Tongue (tissue), 3 donors: ENCODE results near the gene ARSK. TPM values are rescaled to one million over a fixed set of nuclear protein-coding genes. Genes with fewer than 3 reads are reported as not detected.

Experiments used
- DNase-seq: peaks from one replicate; pipeline ENCODE4 v3.0.0-alpha.2; 2015
- small RNA-seq: library from RNA; depleted of rRNA; stranded (forward); fragments of <200 nt; gene quantifications from one replicate; pipeline ENCODE3, GENCODE V24; 2014; ENCODE audit warnings: low replicate concordance
- total RNA-seq: library from RNA; depleted of rRNA; stranded (reverse); fragments of >200 nt; gene quantifications from one replicate; pipeline ENCODE4 v1.2.3, GENCODE V29; 2014

ARSK gene
- total RNA-seq, 1 donor from 2014 or later, result 11.0 TPM

GRCh38 chr5:95649274-95649673, 94.4 kb downstream of the ARSK start:
- no peak for DNase-seq

GRCh38 chr5:95649842-95650620, 95.1 kb downstream of the ARSK start:
- DNase-seq, result no peak

DNA sequence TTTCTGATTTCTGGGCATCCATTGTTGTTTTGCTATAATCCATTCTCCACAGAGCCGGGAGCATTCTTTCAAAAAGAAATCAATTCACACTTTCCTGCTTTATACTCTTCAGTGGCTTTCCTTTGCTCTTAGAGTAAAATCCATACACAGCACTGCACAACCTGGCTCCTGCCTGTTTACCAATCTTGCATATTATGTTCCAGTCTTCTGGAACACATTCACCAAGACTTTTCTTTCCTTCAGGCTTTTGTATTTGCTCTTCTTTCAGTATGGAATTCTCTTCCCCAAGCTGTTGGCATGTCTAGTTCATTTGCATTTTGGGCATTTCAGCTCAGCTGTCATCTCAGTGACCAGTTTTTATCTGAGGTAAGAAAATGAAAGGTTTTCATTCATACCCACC, 97.9 kb downstream of the ARSK start:
- no peak for DNase-seq

DNA sequence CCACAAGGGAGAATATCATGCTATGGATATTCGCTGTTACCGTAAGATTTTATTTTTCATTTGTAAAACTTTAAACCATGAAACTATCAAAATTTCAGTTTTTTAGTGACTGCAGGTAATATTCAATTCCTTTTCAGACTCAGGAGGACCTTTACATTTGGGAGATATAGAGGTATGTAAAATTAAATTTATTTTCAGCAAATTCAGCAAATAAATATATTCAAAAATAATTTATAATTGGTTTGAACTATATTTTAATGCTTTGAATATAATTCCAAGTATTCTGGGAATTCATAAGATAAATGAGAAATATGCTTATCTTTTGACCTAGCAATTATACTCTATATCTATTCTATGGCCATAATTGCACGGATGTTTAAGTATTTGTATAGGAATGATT, 99.3 kb downstream of the ARSK start:
- DNase-seq, result no peak

Small RNA genes lying within 50 kb of the gene (small RNA-seq; reads per million reads assigned to genes)
- gene RNU6-308P, result not detected

Other genes starting within 250 kb of the ARSK start
- not detected for gene FAM81B, start 163.7 kb upstream of the ARSK start, total RNA-seq
- 153 TPM for gene SKIC3, start 124 bp upstream of the ARSK start, total RNA-seq
- not detected for gene GPR150, start 65.0 kb downstream of the ARSK start, total RNA-seq
- 0.62 TPM for gene RFESD, start 91.7 kb downstream of the ARSK start, total RNA-seq
- gene SPATA9, start 127.9 kb downstream of the ARSK start, total RNA-seq, result not detected
- 188 TPM for gene RHOBTB3, start 176.2 kb downstream of the ARSK start, total RNA-seq